GM23338 (cell line): Measurements from ENCODE around the gene CCDC127. TPM values are rescaled to one million over a fixed set of nuclear protein-coding genes. Genes with fewer than 3 reads are reported as not detected.
"Not testable (repeated sequence)": the region's sequence is repeated elsewhere in the genome, so short reads cannot be mapped to it uniquely, and the experiment has no call there.

Experiments used
- ATAC-seq: fragments of 200-7000 bp; cut with Tn5 transposase; 3 replicates; pipeline ENCODE4 v1.9.1; 2020
- DNase-seq: peaks from one replicate; pipeline ENCODE4 v3.0.0-alpha.2; 2015; ENCODE audit warnings: low spot score
- H2AFZ ChIP-seq: fragments of 200-600 bp; sonication (generic); 2 replicates; pipeline ENCODE4 v1.8.0; 2016; ENCODE audit warnings: antibody characterized with exemption, mild to moderate bottlenecking, moderate library complexity
- H3F3A ChIP-seq: fragments of 200-600 bp; sonication (generic); replicated peaks from 2 replicates; pipeline ENCODE4 v1.8.0; 2017; ENCODE audit warnings: antibody characterized with exemption, mixed run types, low read depth
- H3K27ac ChIP-seq: fragments of 200-600 bp; sonication (generic); 2 replicates; pipeline ENCODE4 v1.6.1; 2016; ENCODE audit warnings: low read depth
- H3K27me3 ChIP-seq: fragments of 200-600 bp; sonication (generic); 2 replicates; pipeline ENCODE4 v1.8.0; 2016; ENCODE audit warnings: mild to moderate bottlenecking, mixed run types, moderate library complexity; ENCODE audit not compliant: insufficient read depth
- H3K36me3 ChIP-seq: fragments of 200-600 bp; sonication (generic); 2 replicates; pipeline ENCODE4 v1.8.0; 2016; ENCODE audit warnings: mild to moderate bottlenecking; ENCODE audit not compliant: insufficient read depth
- H3K4me1 ChIP-seq: fragments of 200-600 bp; sonication (generic); 2 replicates; pipeline ENCODE4 v1.8.0; 2016; ENCODE audit warnings: mild to moderate bottlenecking, moderate library complexity; ENCODE audit not compliant: insufficient read depth
- H3K4me2 ChIP-seq: fragments of 200-600 bp; sonication (generic); 2 replicates; pipeline ENCODE4 v1.7.1; 2017; ENCODE audit warnings: mixed run types
- H3K4me3 ChIP-seq: fragments of 200-600 bp; sonication (generic); 2 replicates; pipeline ENCODE4 v1.6.1; 2016; ENCODE audit warnings: mixed run types
- H3K79me2 ChIP-seq: fragments of 200-600 bp; sonication (generic); replicated peaks from 2 replicates; pipeline ENCODE4 v1.8.0; 2017; ENCODE audit warnings: mild to moderate bottlenecking; ENCODE audit not compliant: insufficient read depth
- H3K9me2 ChIP-seq: fragments of 200-600 bp; sonication (generic); 2 replicates; pipeline ENCODE4 v1.8.0; 2017; ENCODE audit not compliant: insufficient read depth
- H4K20me1 ChIP-seq: fragments of 200-600 bp; sonication (generic); replicated peaks from 2 replicates; pipeline ENCODE4 v1.8.0; 2017; ENCODE audit warnings: mild to moderate bottlenecking; ENCODE audit not compliant: insufficient read depth
- H3K27ac Mint-ChIP-seq: 2 replicates; pipeline ENCODE4 v1.8.0; 2020; ENCODE audit warnings: inconsistent platforms, mild to moderate bottlenecking, moderate library complexity, mixed read lengths
- H3K27me3 Mint-ChIP-seq: 3 replicates; pipeline ENCODE4 v1.8.0; 2022; ENCODE audit warnings: low read depth, mild to moderate bottlenecking, moderate library complexity, mixed read lengths, inconsistent platforms; ENCODE audit not compliant: insufficient read depth, poor library complexity
- H3K36me3 Mint-ChIP-seq: 3 replicates; pipeline ENCODE4 v1.8.0; 2021; ENCODE audit warnings: low read depth, mild to moderate bottlenecking, inconsistent platforms, moderate library complexity, mixed read lengths
- H3K4me1 Mint-ChIP-seq: 3 replicates; pipeline ENCODE4 v1.8.0; 2020; ENCODE audit warnings: mild to moderate bottlenecking, inconsistent platforms, mixed read lengths
- H3K4me3 Mint-ChIP-seq: 3 replicates; pipeline ENCODE4 v1.8.0; 2021; ENCODE audit warnings: moderate library complexity, mild to moderate bottlenecking, inconsistent platforms, mixed read lengths
- H3K9me3 Mint-ChIP-seq: 3 replicates; pipeline ENCODE4 v1.8.0; 2020; ENCODE audit warnings: moderate library complexity, mild to moderate bottlenecking, inconsistent platforms, mixed read lengths
- CTCF ChIP-seq, 2 experiments: fragments of 200-600 bp in 1 of 2; sonication (generic) in 1 of 2; conservative IDR thresholded peaks; 2 replicates each; pipeline versions ENCODE4 v1.5.1 to v1.6.1; 2016 to 2017; ENCODE audit warnings: antibody characterized with exemption in 2 of 2, low read depth in 2 of 2, mild to moderate bottlenecking in 2 of 2, moderate library complexity in 1 of 2
- EZH2 ChIP-seq: fragments of 200-600 bp; sonication (generic); IDR thresholded peaks from one replicate; pipeline ENCODE4 v1.8.0; 2017; ENCODE audit warnings: antibody characterized with exemption, mild to moderate bottlenecking, low read depth; ENCODE audit not compliant: unreplicated experiment
- JUNB ChIP-seq: IDR thresholded peaks from one replicate; pipeline ENCODE4 v1.6.1; 2016; ENCODE audit warnings: antibody characterized with exemption; ENCODE audit not compliant: unreplicated experiment
- NANOG ChIP-seq: IDR thresholded peaks from 2 replicates; pipeline ENCODE4 v1.6.1; 2016; ENCODE audit warnings: antibody characterized with exemption, borderline replicate concordance
- STAT1 ChIP-seq: IDR thresholded peaks from one replicate; pipeline ENCODE4 v1.6.1; 2016; ENCODE audit warnings: antibody characterized with exemption; ENCODE audit not compliant: unreplicated experiment
- polyA plus RNA-seq: library from polyadenylated mRNA; unstranded; fragments of >200 nt; fragmentation: Nextera tagmentation; extraction: Ambion mirVana; gene quantifications from 2 replicates; pipeline ENCODE4 v1.2.1, GENCODE V29; 2016
- total RNA-seq: library from RNA; depleted of rRNA; stranded (reverse); fragments of >200 nt; shearing (Covaris generic); gene quantifications from 2 replicates; pipeline ENCODE4 v1.2.3, GENCODE V29; 2014
- TF ChIP-seq, protein P1 (sequence below): fragments of 250-450 bp; sonication (Bioruptor Pico); IDR thresholded peaks from 2 replicates; pipeline ENCODE4 v1.5.0; 2020; ENCODE audit warnings: mild to moderate bottlenecking, moderate library complexity

CCDC127 gene
- total and polyA plus RNA-seq, 2 experiments from 2014 or later, result 6.0 to 7.2 TPM

DNA sequence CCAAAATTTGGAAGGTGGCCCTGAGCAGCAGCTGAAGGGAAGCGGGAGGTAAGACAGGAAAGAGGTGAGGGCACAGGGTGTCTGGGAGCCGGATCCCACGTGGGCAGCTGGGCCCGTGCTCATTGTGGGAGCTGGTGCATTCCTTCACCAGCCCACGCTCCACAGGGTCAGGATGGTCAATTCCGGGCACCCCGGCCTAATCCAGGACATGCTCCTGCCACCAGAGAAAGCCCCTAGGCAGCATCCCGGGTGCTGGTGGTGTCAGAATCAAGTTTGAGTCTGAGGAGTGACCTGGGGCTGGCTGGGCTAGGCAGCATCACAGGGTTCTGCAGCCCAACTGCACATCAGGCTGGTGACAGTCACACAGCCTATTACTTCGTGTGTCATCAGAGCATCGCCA is 46.4 kb upstream of the CCDC127 start (continued):
- TF ChIP-seq STAT1 (no peak), NANOG (no peak), EZH2 (no peak), CTCF (conservative IDR thresholded peaks at IDR 0.05; ENCODE audit: low read depth in 2 of 2) (no peak), JUNB (no peak)
- TF ChIP-seq, protein P1, sequence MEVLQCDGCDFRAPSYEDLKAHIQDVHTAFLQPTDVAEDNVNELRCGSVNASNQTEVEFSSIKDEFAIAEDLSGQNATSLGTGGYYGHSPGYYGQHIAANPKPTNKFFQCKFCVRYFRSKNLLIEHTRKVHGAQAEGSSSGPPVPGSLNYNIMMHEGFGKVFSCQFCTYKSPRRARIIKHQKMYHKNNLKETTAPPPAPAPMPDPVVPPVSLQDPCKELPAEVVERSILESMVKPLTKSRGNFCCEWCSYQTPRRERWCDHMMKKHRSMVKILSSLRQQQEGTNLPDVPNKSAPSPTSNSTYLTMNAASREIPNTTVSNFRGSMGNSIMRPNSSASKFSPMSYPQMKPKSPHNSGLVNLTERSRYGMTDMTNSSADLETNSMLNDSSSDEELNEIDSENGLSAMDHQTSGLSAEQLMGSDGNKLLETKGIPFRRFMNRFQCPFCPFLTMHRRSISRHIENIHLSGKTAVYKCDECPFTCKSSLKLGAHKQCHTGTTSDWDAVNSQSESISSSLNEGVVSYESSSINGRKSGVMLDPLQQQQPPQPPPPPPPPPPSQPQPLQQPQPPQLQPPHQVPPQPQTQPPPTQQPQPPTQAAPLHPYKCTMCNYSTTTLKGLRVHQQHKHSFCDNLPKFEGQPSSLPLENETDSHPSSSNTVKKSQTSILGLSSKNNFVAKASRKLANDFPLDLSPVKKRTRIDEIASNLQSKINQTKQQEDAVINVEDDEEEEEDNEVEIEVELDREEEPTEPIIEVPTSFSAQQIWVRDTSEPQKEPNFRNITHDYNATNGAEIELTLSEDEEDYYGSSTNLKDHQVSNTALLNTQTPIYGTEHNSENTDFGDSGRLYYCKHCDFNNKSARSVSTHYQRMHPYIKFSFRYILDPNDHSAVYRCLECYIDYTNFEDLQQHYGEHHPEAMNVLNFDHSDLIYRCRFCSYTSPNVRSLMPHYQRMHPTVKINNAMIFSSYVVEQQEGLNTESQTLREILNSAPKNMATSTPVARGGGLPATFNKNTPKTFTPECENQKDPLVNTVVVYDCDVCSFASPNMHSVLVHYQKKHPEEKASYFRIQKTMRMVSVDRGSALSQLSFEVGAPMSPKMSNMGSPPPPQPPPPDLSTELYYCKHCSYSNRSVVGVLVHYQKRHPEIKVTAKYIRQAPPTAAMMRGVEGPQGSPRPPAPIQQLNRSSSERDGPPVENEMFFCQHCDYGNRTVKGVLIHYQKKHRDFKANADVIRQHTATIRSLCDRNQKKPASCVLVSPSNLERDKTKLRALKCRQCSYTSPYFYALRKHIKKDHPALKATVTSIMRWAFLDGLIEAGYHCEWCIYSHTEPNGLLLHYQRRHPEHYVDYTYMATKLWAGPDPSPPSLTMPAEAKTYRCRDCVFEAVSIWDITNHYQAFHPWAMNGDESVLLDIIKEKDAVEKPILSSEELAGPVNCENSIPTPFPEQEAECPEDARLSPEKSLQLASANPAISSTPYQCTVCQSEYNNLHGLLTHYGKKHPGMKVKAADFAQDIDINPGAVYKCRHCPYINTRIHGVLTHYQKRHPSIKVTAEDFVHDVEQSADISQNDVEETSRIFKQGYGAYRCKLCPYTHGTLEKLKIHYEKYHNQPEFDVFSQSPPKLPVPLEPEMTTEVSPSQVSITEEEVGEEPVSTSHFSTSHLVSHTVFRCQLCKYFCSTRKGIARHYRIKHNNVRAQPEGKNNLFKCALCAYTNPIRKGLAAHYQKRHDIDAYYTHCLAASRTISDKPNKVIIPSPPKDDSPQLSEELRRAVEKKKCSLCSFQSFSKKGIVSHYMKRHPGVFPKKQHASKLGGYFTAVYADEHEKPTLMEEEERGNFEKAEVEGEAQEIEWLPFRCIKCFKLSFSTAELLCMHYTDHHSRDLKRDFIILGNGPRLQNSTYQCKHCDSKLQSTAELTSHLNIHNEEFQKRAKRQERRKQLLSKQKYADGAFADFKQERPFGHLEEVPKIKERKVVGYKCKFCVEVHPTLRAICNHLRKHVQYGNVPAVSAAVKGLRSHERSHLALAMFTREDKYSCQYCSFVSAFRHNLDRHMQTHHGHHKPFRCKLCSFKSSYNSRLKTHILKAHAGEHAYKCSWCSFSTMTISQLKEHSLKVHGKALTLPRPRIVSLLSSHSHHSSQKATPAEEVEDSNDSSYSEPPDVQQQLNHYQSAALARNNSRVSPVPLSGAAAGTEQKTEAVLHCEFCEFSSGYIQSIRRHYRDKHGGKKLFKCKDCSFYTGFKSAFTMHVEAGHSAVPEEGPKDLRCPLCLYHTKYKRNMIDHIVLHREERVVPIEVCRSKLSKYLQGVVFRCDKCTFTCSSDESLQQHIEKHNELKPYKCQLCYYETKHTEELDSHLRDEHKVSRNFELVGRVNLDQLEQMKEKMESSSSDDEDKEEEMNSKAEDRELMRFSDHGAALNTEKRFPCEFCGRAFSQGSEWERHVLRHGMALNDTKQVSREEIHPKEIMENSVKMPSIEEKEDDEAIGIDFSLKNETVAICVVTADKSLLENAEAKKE, result no peak

DNA sequence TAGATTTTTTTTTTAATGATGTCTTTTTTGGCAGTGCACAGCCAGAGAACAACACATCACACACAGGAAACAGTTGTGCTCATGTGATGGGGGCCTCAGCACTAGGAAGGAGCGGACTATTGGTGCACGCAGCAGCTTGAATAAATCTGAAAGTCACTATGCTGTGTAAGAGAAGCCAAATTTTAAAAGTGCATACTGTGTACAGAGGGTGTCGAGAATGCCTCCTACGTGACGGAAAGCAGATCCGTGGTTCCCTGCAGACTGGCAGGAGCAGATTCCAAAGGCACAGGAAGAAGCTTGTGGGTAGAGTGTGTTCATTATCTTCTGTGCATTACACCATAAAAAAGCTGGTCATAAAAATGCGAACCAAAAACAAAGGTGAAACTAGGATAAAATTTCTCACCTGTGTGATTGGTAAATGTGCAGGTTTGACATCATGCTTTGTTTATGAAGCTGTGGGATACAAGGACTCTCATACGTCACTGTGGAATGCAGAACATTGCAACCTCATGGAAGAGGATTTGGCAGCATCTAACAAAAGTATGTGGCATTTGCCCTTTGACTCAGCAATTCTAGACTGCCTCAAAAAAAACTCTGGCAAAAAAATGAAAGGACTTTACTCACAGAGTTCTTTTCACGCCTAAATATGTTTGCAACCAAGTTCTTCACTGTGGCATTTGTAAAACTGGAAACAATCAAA is 45.5 kb upstream of the CCDC127 start:
- not testable (repeated sequence) for ATAC-seq

More for the DNA sequence above, 45.5 kb upstream of the CCDC127 start:
- H4K20me1 ChIP-seq, H3K4me1 Mint-ChIP-seq, H3K9me2 ChIP-seq, H3K27me3 Mint-ChIP-seq, H3K4me3 Mint-ChIP-seq, H3K27me3 ChIP-seq, H2AFZ ChIP-seq, H3K27ac Mint-ChIP-seq, H3K4me3 ChIP-seq, H3K27ac ChIP-seq, H3K36me3 ChIP-seq, H3K4me2 ChIP-seq, H3K79me2 ChIP-seq, DNase-seq, H3K4me1 ChIP-seq, H3F3A ChIP-seq: not testable (repeated sequence)
- H3K9me3 Mint-ChIP-seq, result peaks cover 13% of the 10 kb centered on the region
- H3K36me3 Mint-ChIP-seq, result peaks cover 34% of the 10 kb centered on the region
